Fibroblast of lung (primary cell): ENCODE data around the gene NLGN1.

Experiments used
- CTCF ChIP-seq, 2 donors: IDR thresholded peaks in 1 of 2; conservative IDR thresholded peaks in 1 of 2; 1 replicate in 1 of 2; 2 replicates in 1 of 2; pipeline ENCODE4 v1.5.1; 2011 to 2012; ENCODE audit warnings: low read length in 2 of 2, control low read depth in 1 of 2, inconsistent platforms in 1 of 2, low read depth in 1 of 2, mild to moderate bottlenecking in 1 of 2
- EZH2 ChIP-seq: IDR thresholded peaks from 2 replicates; pipeline ENCODE4 v1.5.1; 2012; ENCODE audit warnings: low read length, control low read depth, mild to moderate bottlenecking; ENCODE audit errors: missing control alignments

DNA sequence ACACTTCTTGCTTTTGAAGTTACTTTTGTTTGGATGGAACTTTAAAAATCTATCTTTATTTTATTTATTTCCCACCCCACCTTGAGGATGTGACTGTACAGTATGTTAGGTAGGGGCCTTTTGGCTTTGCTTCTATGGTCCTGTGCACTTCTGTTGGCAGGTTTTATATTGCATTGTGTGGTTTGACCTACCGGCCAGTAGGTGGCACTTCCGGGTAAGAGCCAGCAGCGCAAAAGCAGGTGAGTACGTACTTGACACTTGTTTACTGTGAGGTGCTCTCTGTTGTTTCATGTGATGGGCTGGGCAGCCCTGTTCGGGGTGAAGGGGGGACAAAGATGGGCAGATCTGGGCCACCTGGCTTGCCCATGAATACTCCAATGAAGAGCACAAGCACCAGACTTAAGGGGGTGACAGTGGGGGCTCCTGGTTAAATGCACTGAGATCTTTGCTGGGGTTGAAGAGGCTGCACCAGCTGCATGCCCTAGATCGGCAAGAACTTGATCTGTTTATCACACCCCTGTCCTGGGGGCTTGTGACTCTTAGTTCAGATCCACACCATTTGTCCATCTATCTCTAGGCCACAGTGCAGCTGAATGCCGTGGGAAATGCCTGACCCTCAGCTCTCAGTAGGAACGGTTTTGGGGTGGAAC is 131.6 kb downstream of the NLGN1 start:
- TF ChIP-seq CTCF (conservative IDR thresholded peaks at IDR 0.05 in 1 of 2, IDR thresholded peaks at IDR 0.05 in 1 of 2; ENCODE audit: low read depth in 1 of 2, low read length in 2 of 2): peak in 1 of 2 donors; percentile 46
- TF ChIP-seq EZH2: no peak
